Testis (tissue), 2 donors: ENCODE results near the gene HOXA6.

Experiments used
- POLR2A ChIP-seq: fragments of 450-650 bp; IDR thresholded peaks from one replicate; pipeline ENCODE4 v1.6.1; 2017; ENCODE audit warnings: antibody characterized with exemption, mild to moderate bottlenecking, moderate library complexity
- TF ChIP-seq, protein P1 (sequence below), 3 experiments: fragments of 450-650 bp in 2 of 3; fragments of 200-600 bp in 1 of 3; sonication (generic) in 1 of 3; IDR thresholded peaks; one replicate each; pipeline ENCODE4 v1.5.1; 2016 to 2019; ENCODE audit warnings: antibody characterized with exemption in 3 of 3, mild to moderate bottlenecking in 2 of 3, moderate library complexity in 1 of 3

DNA sequence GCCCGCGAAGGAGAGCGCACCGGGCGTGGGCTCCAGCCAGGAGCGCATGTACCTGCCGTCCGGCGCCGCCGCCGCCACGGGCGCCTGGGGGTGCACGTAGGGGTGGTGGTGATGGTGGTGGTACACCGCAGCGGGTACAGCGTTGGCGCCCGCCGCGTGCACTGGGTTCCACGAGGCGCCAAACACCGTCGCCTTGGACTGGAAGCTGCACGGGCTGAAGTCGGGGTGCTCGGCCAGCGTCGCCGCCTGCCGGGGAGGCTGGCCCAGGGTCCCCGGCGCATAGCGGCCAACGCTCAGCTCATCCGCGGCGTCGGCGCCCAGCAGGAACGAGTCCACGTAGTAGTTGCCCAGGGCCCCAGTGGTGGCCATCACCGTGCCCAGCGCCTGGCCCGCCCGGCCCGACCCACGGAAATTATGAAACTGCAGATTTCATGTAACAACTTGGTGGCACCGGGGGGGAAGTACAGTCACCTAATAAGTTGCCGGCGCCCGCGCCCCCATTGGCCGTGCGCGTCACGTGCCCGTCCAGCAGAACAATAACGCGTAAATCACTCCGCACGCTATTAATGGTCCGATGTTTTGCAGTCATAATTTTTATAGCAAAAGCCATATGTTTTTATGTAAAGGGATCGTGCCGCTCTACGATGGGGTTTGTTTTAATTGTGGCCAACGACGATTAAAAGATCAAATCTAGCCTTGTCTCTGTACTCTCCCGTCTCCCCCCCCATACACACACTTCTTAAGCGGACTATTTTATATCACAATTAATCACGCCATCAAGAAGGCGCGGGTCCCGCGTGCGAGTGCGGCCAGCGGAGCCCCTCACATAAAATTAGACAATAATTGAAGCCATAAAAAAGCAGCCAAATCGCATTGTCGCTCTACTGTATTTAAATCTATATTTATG is 17.8 kb upstream of the HOXA6 start, which contains the start of gene HOXA9:
- TF ChIP-seq, protein P1, sequence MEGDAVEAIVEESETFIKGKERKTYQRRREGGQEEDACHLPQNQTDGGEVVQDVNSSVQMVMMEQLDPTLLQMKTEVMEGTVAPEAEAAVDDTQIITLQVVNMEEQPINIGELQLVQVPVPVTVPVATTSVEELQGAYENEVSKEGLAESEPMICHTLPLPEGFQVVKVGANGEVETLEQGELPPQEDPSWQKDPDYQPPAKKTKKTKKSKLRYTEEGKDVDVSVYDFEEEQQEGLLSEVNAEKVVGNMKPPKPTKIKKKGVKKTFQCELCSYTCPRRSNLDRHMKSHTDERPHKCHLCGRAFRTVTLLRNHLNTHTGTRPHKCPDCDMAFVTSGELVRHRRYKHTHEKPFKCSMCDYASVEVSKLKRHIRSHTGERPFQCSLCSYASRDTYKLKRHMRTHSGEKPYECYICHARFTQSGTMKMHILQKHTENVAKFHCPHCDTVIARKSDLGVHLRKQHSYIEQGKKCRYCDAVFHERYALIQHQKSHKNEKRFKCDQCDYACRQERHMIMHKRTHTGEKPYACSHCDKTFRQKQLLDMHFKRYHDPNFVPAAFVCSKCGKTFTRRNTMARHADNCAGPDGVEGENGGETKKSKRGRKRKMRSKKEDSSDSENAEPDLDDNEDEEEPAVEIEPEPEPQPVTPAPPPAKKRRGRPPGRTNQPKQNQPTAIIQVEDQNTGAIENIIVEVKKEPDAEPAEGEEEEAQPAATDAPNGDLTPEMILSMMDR (IDR thresholded peaks at IDR 0.05): no peak
- TF ChIP-seq POLR2A: no peak
